HEK293 (cell line): ENCODE data around the gene KLRF1.

ENCODE experiments used
- CTCF ChIA-PET: fragments of 350-600 bp; formaldehyde crosslinking; extraction: SDS; loops from one replicate; lab custom pipeline; 2021; ENCODE audit warnings: antibody characterized with exemption; lab: Yijun Ruan, JAX
- POLR2A ChIA-PET: fragments of 300-600 bp; formaldehyde crosslinking; extraction: SDS; loops from one replicate; lab custom pipeline; 2020; ENCODE audit warnings: antibody characterized with exemption, inconsistent platforms; lab: Yijun Ruan, JAX
- H3K27ac ChIP-seq: fragments of 200-500 bp; sonication (Bioruptor generic); 2 replicates; pipeline ENCODE4 v1.5.1; 2014; ENCODE audit warnings: low read depth, low read length, control low read depth, inconsistent platforms; ENCODE audit errors: extremely low read depth
- H3K36me3 ChIP-seq, 2 experiments: fragments of 200-500 bp in 1 of 2; sonication (Bioruptor generic) in 1 of 2; 1 replicate in 1 of 2; 2 replicates in 1 of 2; pipeline ENCODE4 v1.5.1; 2014 to 2017; ENCODE audit warnings: inconsistent platforms in 2 of 2, low read length in 2 of 2; ENCODE audit not compliant: control insufficient read depth in 2 of 2, insufficient read depth in 1 of 2
- H3K4me1 ChIP-seq: fragments of 200-500 bp; sonication (Bioruptor generic); 2 replicates; pipeline ENCODE4 v1.5.1; 2014; ENCODE audit warnings: mild to moderate bottlenecking, low read length, inconsistent platforms; ENCODE audit not compliant: control insufficient read depth, insufficient read depth
- H3K4me3 ChIP-seq: 2 replicates; pipeline ENCODE4 v1.5.1; 2011; ENCODE audit warnings: low read depth, mild to moderate bottlenecking, control low read depth, low read length, moderate library complexity
- H3K9me3 ChIP-seq: fragments of 200-500 bp; sonication (Bioruptor generic); 2 replicates; pipeline ENCODE4 v1.5.1; 2014; ENCODE audit warnings: low read depth, low read length, inconsistent platforms; ENCODE audit not compliant: control insufficient read depth, insufficient read depth
- AEBP2 ChIP-seq: fragments of 450-650 bp; formaldehyde crosslinking; IDR thresholded peaks from 2 replicates; pipeline ENCODE4 v1.5.1; 2016; ENCODE audit warnings: missing biosample characterization, missing genetic modification characterization, borderline replicate concordance
- EGR2 ChIP-seq: fragments of 450-650 bp; formaldehyde crosslinking; IDR thresholded peaks from 2 replicates; pipeline ENCODE4 v1.5.1; 2016; ENCODE audit warnings: low read depth, missing biosample characterization, missing genetic modification characterization
- HOXC10 ChIP-seq: sonication (generic); formaldehyde crosslinking; IDR thresholded peaks from 2 replicates; pipeline ENCODE4 v1.8.1; 2023; ENCODE audit warnings: mild to moderate bottlenecking, missing genetic modification reagents
- KLF9 ChIP-seq: fragments of 450-650 bp; formaldehyde crosslinking; IDR thresholded peaks from 2 replicates; pipeline ENCODE4 v1.5.1; 2016; ENCODE audit warnings: missing biosample characterization, missing genetic modification characterization, low read depth
- MZF1 ChIP-seq: fragments of 450-650 bp; formaldehyde crosslinking; IDR thresholded peaks from 2 replicates; pipeline ENCODE4 v1.5.1; 2017; ENCODE audit warnings: missing biosample characterization, missing genetic modification characterization, borderline replicate concordance
- REST ChIP-seq: fragments of 450-650 bp; formaldehyde crosslinking; IDR thresholded peaks from 2 replicates; pipeline ENCODE4 v1.5.1; 2016; ENCODE audit warnings: missing biosample characterization, missing genetic modification characterization
- SCRT1 ChIP-seq: fragments of 450-650 bp; formaldehyde crosslinking; IDR thresholded peaks from 2 replicates; pipeline ENCODE4 v1.5.1; 2016; ENCODE audit warnings: missing biosample characterization, missing genetic modification characterization, borderline replicate concordance
- ZBTB21 ChIP-seq: fragments of 450-650 bp; formaldehyde crosslinking; IDR thresholded peaks from 2 replicates; pipeline ENCODE4 v1.5.1; 2017; ENCODE audit warnings: missing biosample characterization, missing genetic modification characterization
- ZNF10 ChIP-seq: fragments of 450-650 bp; formaldehyde crosslinking; IDR thresholded peaks from 2 replicates; pipeline ENCODE4 v1.5.1; 2017; ENCODE audit warnings: missing biosample characterization, missing genetic modification characterization
- ZNF157 ChIP-seq: fragments of 450-650 bp; formaldehyde crosslinking; IDR thresholded peaks from 2 replicates; pipeline ENCODE4 v1.5.1; 2016; ENCODE audit warnings: missing biosample characterization, missing genetic modification characterization
- ZNF2 ChIP-seq: fragments of 450-650 bp; formaldehyde crosslinking; IDR thresholded peaks from 2 replicates; pipeline ENCODE4 v1.5.1; 2016; ENCODE audit warnings: missing biosample characterization, missing genetic modification characterization
- ZNF211 ChIP-seq: fragments of 450-650 bp; formaldehyde crosslinking; IDR thresholded peaks from 2 replicates; pipeline ENCODE4 v1.5.1; 2016; ENCODE audit warnings: low read depth, missing biosample characterization, missing genetic modification characterization
- ZNF292 ChIP-seq: fragments of 450-650 bp; formaldehyde crosslinking; IDR thresholded peaks from 2 replicates; pipeline ENCODE4 v1.5.1; 2016; ENCODE audit warnings: low read depth, missing biosample characterization, missing genetic modification characterization, borderline replicate concordance
- ZNF362 ChIP-seq: fragments of 450-650 bp; formaldehyde crosslinking; IDR thresholded peaks from 2 replicates; pipeline ENCODE4 v1.5.1; 2016; ENCODE audit warnings: missing biosample characterization, missing genetic modification characterization
- ZNF416 ChIP-seq: fragments of 450-650 bp; formaldehyde crosslinking; IDR thresholded peaks from 2 replicates; pipeline ENCODE4 v1.5.1; 2016; ENCODE audit warnings: missing biosample characterization, missing genetic modification characterization
- ZNF558 ChIP-seq: fragments of 450-650 bp; formaldehyde crosslinking; IDR thresholded peaks from 2 replicates; pipeline ENCODE4 v1.5.1; 2016; ENCODE audit warnings: missing biosample characterization, missing genetic modification characterization
- ZNF596 ChIP-seq: fragments of 450-650 bp; IDR thresholded peaks from 2 replicates; pipeline ENCODE4 v1.5.0; 2018; ENCODE audit warnings: missing biosample characterization, mild to moderate bottlenecking, missing genetic modification characterization, moderate library complexity
- ZNF639 ChIP-seq: fragments of 450-650 bp; formaldehyde crosslinking; IDR thresholded peaks from 2 replicates; pipeline ENCODE4 v1.5.1; 2016; ENCODE audit warnings: missing biosample characterization, missing genetic modification characterization
- ZNF645 ChIP-seq: fragments of 450-650 bp; formaldehyde crosslinking; IDR thresholded peaks from 2 replicates; pipeline ENCODE4; 2016; ENCODE audit warnings: missing biosample characterization, missing genetic modification characterization
- ZNF660 ChIP-seq: fragments of 450-650 bp; IDR thresholded peaks from 2 replicates; pipeline ENCODE4 v1.5.1; 2018; ENCODE audit warnings: missing biosample characterization, mild to moderate bottlenecking, missing genetic modification characterization
- ZXDB ChIP-seq: fragments of 450-650 bp; formaldehyde crosslinking; IDR thresholded peaks from 2 replicates; pipeline ENCODE4 v1.5.1; 2016; ENCODE audit warnings: missing biosample characterization, missing genetic modification characterization

Gene KLRF1

GRCh38 chr12:9881246-9881645 lies 54.0 kb downstream of the KLRF1 start, which contains the start of gene KLRF2 (continued):
- no peak for TF ChIP-seq ZNF645 (tag by site-specific recombination)
- TF ChIP-seq REST (tag by site-specific recombination), result no peak

GRCh38 chr12:9881988-9882387 lies 54.7 kb downstream of the KLRF1 start:
- CTCF ChIA-PET, result no interaction called here
- H3K9me3 ChIP-seq, result no peaks in the 10 kb centered on the region
- H3K4me1 ChIP-seq, result no peaks in the 10 kb centered on the region
- no peak for TF ChIP-seq ZNF157
- no peak for TF ChIP-seq KLF9 (tag by site-specific recombination)
- TF ChIP-seq ZBTB21 (tag by site-specific recombination), result no peak
- TF ChIP-seq AEBP2 (tag by site-specific recombination), result no peak
- no peak for TF ChIP-seq ZXDB (tag by site-specific recombination)
- TF ChIP-seq ZNF362 (tag by site-specific recombination), result no peak
- no peak for TF ChIP-seq SCRT1 (tag by site-specific recombination)
- no peak for TF ChIP-seq ZNF596 (tag by site-specific recombination)
- no peak for TF ChIP-seq ZNF645 (tag by site-specific recombination)
- no peak for TF ChIP-seq ZNF2 (tag by site-specific recombination)
- no peak for TF ChIP-seq HOXC10 (CRISPR knock-in tag)
- no peak for TF ChIP-seq ZNF10 (tag by site-specific recombination)
- TF ChIP-seq MZF1 (tag by site-specific recombination), result no peak
- TF ChIP-seq ZNF211 (tag by site-specific recombination), result no peak
- TF ChIP-seq ZNF558 (tag by site-specific recombination), result no peak
- TF ChIP-seq ZNF639, result no peak
- TF ChIP-seq ZNF660 (tag by site-specific recombination), result no peak
- no peak for TF ChIP-seq ZNF292 (tag by site-specific recombination)
- no peak for TF ChIP-seq ZNF416
- no peak for TF ChIP-seq EGR2 (tag by site-specific recombination)
- no peak overlapping the region for H3K27ac ChIP-seq
- POLR2A ChIA-PET, result no interaction called here
- no peaks in the 10 kb centered on the region for H3K36me3 ChIP-seq
- H3K4me3 ChIP-seq, result no peak overlapping the region
